Liver (tissue), 9 donors: ENCODE measurements around the gene ZFP36L1. TPM values are rescaled to one million over a fixed set of nuclear protein-coding genes. Genes with fewer than 3 reads are reported as not detected.

Experiments used
- DNase-seq: peaks from one replicate; pipeline ENCODE4 v3.0.0-alpha.2; 2017; ENCODE audit warnings: low spot score
- H3K27ac ChIP-seq, 2 donors: one replicate each; pipeline ENCODE4 v1.7.0; 2013; ENCODE audit warnings: inconsistent platforms in 2 of 2, low read length in 2 of 2, control low read depth in 1 of 2, low read depth in 1 of 2, mild to moderate bottlenecking in 1 of 2
- H3K27me3 ChIP-seq, 4 donors: one replicate each; pipeline versions ENCODE4 v1.6.1 to v1.7.0; 2013; ENCODE audit warnings: low read length in 3 of 4, inconsistent platforms in 1 of 4, mild to moderate bottlenecking in 1 of 4, moderate library complexity in 1 of 4; ENCODE audit not compliant: control insufficient read depth in 4 of 4, insufficient read depth in 4 of 4
- H3K36me3 ChIP-seq, 4 donors: one replicate each; pipeline versions ENCODE4 v1.6.1 to v1.7.0; 2013; ENCODE audit warnings: low read length in 3 of 4, mild to moderate bottlenecking in 3 of 4, low read depth in 1 of 4, moderate library complexity in 1 of 4; ENCODE audit not compliant: control insufficient read depth in 4 of 4, insufficient read depth in 3 of 4
- H3K4me1 ChIP-seq, 4 donors: one replicate each; pipeline versions ENCODE4 v1.6.1 to v1.7.0; 2013; ENCODE audit warnings: low read length in 3 of 4, mild to moderate bottlenecking in 3 of 4, moderate library complexity in 1 of 4; ENCODE audit not compliant: control insufficient read depth in 4 of 4, insufficient read depth in 4 of 4
- H3K4me3 ChIP-seq, 3 donors: one replicate each; pipeline versions ENCODE4 v1.6.1 to v1.7.0; 2013; ENCODE audit warnings: low read length in 3 of 3, control low read depth in 1 of 3, low read depth in 1 of 3, mild to moderate bottlenecking in 1 of 3
- H3K9ac ChIP-seq, 2 donors: one replicate each; pipeline ENCODE4 v1.7.0; 2013; ENCODE audit warnings: low read length in 2 of 2, mild to moderate bottlenecking in 2 of 2, moderate library complexity in 2 of 2, control low read depth in 1 of 2, low read depth in 1 of 2
- H3K9me3 ChIP-seq, 4 donors: one replicate each; pipeline versions ENCODE4 v1.6.1 to v1.7.0; 2013; ENCODE audit warnings: low read length in 3 of 4; ENCODE audit not compliant: control insufficient read depth in 4 of 4
- ATF3 ChIP-seq: IDR thresholded peaks from 2 replicates; pipeline ENCODE4 v1.6.1; 2016; ENCODE audit warnings: antibody characterized with exemption
- CTCF ChIP-seq: fragments of 150-350 bp; IDR thresholded peaks from 2 replicates; pipeline ENCODE4 v1.5.1; 2017; ENCODE audit warnings: improper control_type of control experiment, low read depth, low read length; ENCODE audit not compliant: missing input control
- EGR1 ChIP-seq, 2 donors: IDR thresholded peaks; 2 replicates each; pipeline ENCODE4 v1.6.1; 2016 to 2018; ENCODE audit warnings: antibody characterized with exemption in 2 of 2, low read depth in 2 of 2
- FOXA1 ChIP-seq: IDR thresholded peaks from 2 replicates; pipeline ENCODE4 v1.6.1; 2016; ENCODE audit warnings: antibody characterized with exemption
- FOXA2 ChIP-seq: IDR thresholded peaks from 2 replicates; pipeline ENCODE4 v1.6.1; 2016; ENCODE audit warnings: antibody characterized with exemption
- GABPA ChIP-seq, 2 donors: IDR thresholded peaks in 1 of 2; conservative IDR thresholded peaks in 1 of 2; 2 replicates each; pipeline ENCODE4 v1.6.1; 2016; ENCODE audit warnings: antibody characterized with exemption in 2 of 2, mild to moderate bottlenecking in 1 of 2, moderate library complexity in 1 of 2
- HNF4A ChIP-seq, 2 donors: conservative IDR thresholded peaks; 2 replicates each; pipeline ENCODE4 v1.6.1; 2016; ENCODE audit warnings: antibody characterized with exemption in 2 of 2, mild to moderate bottlenecking in 2 of 2
- HNF4G ChIP-seq: IDR thresholded peaks from 2 replicates; pipeline ENCODE4 v1.6.1; 2016; ENCODE audit warnings: antibody characterized with exemption
- JUND ChIP-seq, 2 donors: IDR thresholded peaks; 2 replicates each; pipeline ENCODE4 v1.6.1; 2016; ENCODE audit warnings: antibody characterized with exemption in 2 of 2
- MAX ChIP-seq: IDR thresholded peaks from 2 replicates; pipeline ENCODE4 v1.6.1; 2016; ENCODE audit warnings: antibody characterized with exemption
- NR2F2 ChIP-seq: IDR thresholded peaks from 2 replicates; pipeline ENCODE4 v1.6.1; 2016; ENCODE audit warnings: antibody characterized with exemption
- RAD21 ChIP-seq, 2 donors: IDR thresholded peaks; 2 replicates each; pipeline ENCODE4 v1.6.1; 2016; ENCODE audit warnings: antibody characterized with exemption in 2 of 2, mild to moderate bottlenecking in 2 of 2
- REST ChIP-seq: IDR thresholded peaks from 2 replicates; pipeline ENCODE4 v1.6.1; 2016; ENCODE audit warnings: antibody characterized with exemption, mild to moderate bottlenecking
- RXRA ChIP-seq, 2 donors: IDR thresholded peaks; 2 replicates each; pipeline ENCODE4 v1.6.1; 2017 to 2018; ENCODE audit warnings: antibody characterized with exemption in 2 of 2, mild to moderate bottlenecking in 1 of 2
- SP1 ChIP-seq: IDR thresholded peaks from 2 replicates; pipeline ENCODE4 v1.6.1; 2018; ENCODE audit warnings: antibody characterized with exemption, mild to moderate bottlenecking
- TAF1 ChIP-seq: conservative IDR thresholded peaks from 2 replicates; pipeline ENCODE4 v1.6.1; 2016; ENCODE audit warnings: antibody characterized with exemption, mild to moderate bottlenecking
- YY1 ChIP-seq: IDR thresholded peaks from 2 replicates; pipeline ENCODE4 v1.6.1; 2016; ENCODE audit warnings: antibody characterized with exemption, mild to moderate bottlenecking
- ZBTB33 ChIP-seq: IDR thresholded peaks from 2 replicates; pipeline ENCODE4 v1.6.1; 2016; ENCODE audit warnings: antibody characterized with exemption
- WGBS: extraction: QIAGEN DNeasy Blood & Tissue Kit; methylation state at CpG from one replicate; pipeline ENCODE4 v1.1.7; 2013; 5-methylcytosine and 5-hydroxymethylcytosine counted together
- polyA plus RNA-seq, 2 donors: library from polyadenylated mRNA; stranded (reverse) in 1 of 2; unstranded in 1 of 2; fragments of 200-250 nt in 1 of 2; fragments of >200 nt in 1 of 2; fragmentation: Nextera tagmentation in 1 of 2; extraction: Ambion mirVana in 1 of 2; gene quantifications; one replicate each; pipeline versions ENCODE4 v1.2.1 to v1.2.3, GENCODE V29; 2013 to 2015
- total RNA-seq, 2 donors: library from RNA; depleted of rRNA; stranded (reverse); fragments of >200 nt; gene quantifications; one replicate each; pipeline ENCODE4 v1.2.3, GENCODE V29; 2014
- donor health status: healthy.
- donor health status: healthy.
- donor health status: healthy.
- donor health status: healthy.
- donor health status: healthy.

ZFP36L1 gene
- total and polyA plus RNA-seq, 4 donors = 25.0 to 170 (median 69.5) TPM

GRCh38 chr14:68836082-68836481 lies 43.2 kb upstream of the ZFP36L1 start:
- 87% methylated on average over 1 of the region's 1 CpG for WGBS
- TF ChIP-seq FOXA2 (no peak), JUND (IDR thresholded peaks at IDR 0.05) (no peak), REST (no peak), TAF1 (no peak), ZBTB33 (no peak), GABPA (IDR thresholded peaks at IDR 0.05 in 1 of 2, conservative IDR thresholded peaks at IDR 0.05 in 1 of 2) (no peak), RAD21 (IDR thresholded peaks at IDR 0.05) (no peak), CTCF (no peak), HNF4A (conservative IDR thresholded peaks at IDR 0.05) (no peak), MAX (no peak)
- H3K9ac ChIP-seq = no peak overlapping the region
- H3K36me3 ChIP-seq = no peaks in the 10 kb centered on the region
- H3K4me1 ChIP-seq = no peaks in the 10 kb centered on the region
- no peak overlapping the region for H3K4me3 ChIP-seq
- peaks cover 0 to 2% (median 0%) of the 10 kb centered on the region in 4 donors for H3K9me3 ChIP-seq
- H3K27ac ChIP-seq = no peak overlapping the region
- DNase-seq = no peak
- H3K27me3 ChIP-seq = no peaks in the 10 kb centered on the region

GRCh38 chr14:68834816-68835215 lies 41.9 kb upstream of the ZFP36L1 start:
- Histone ChIP-seq H3K9me3 (peaks cover 0 to 2% (median 0%) of the 10 kb centered on the region in 4 donors), H3K36me3 (no peaks in the 10 kb centered on the region), H3K27ac (no peak overlapping the region), H3K9ac (no peak overlapping the region), H3K4me1 (no peaks in the 10 kb centered on the region), H3K4me3 (no peak overlapping the region), H3K27me3 (no peaks in the 10 kb centered on the region)
- no peak for DNase-seq
- WGBS = 71% methylated on average over 6 of the region's 6 CpGs
- TF ChIP-seq NR2F2 = no peak
- TF ChIP-seq ZBTB33 = no peak
- TF ChIP-seq RAD21 (IDR thresholded peaks at IDR 0.05) = no peak
- no peak for TF ChIP-seq JUND (IDR thresholded peaks at IDR 0.05)
- TF ChIP-seq ATF3 = no peak
- no peak for TF ChIP-seq HNF4A (conservative IDR thresholded peaks at IDR 0.05)
- TF ChIP-seq SP1 = no peak
- TF ChIP-seq FOXA1 = no peak
- TF ChIP-seq REST = no peak
- TF ChIP-seq EGR1 (IDR thresholded peaks at IDR 0.05; ENCODE audit: low read depth in 2 of 2) = no peak
- TF ChIP-seq HNF4G = no peak
- TF ChIP-seq GABPA (IDR thresholded peaks at IDR 0.05 in 1 of 2, conservative IDR thresholded peaks at IDR 0.05 in 1 of 2) = no peak
- no peak for TF ChIP-seq FOXA2
- no peak for TF ChIP-seq MAX
- TF ChIP-seq RXRA (IDR thresholded peaks at IDR 0.05) = no peak
- TF ChIP-seq TAF1 = no peak
- TF ChIP-seq YY1 = no peak
